Karpas-422 (cell line): ENCODE data around the gene CLCN6. TPM values are rescaled to one million over a fixed set of nuclear protein-coding genes. Genes with fewer than 3 reads are reported as not detected.

Experiments
- DNase-seq: peaks from one replicate; pipeline ENCODE4 v3.0.0-alpha.2; 2015
- H2AFZ ChIP-seq: fragments of 200-600 bp; sonication (generic); 2 replicates; pipeline ENCODE4 v1.6.1; 2014; ENCODE audit warnings: antibody characterized with exemption, low read length, mixed read lengths
- H3K27ac ChIP-seq: fragments of 200-600 bp; sonication (generic); 2 replicates; pipeline ENCODE4 v1.5.1; 2014; ENCODE audit warnings: mild to moderate bottlenecking, low read length, moderate library complexity
- H3K27me3 ChIP-seq: fragments of 200-600 bp; sonication (generic); 2 replicates; pipeline ENCODE4 v1.6.1; 2014; ENCODE audit warnings: low read length, mixed read lengths
- H3K36me3 ChIP-seq: fragments of 200-600 bp; sonication (generic); 2 replicates; pipeline ENCODE4 v1.6.1; 2014; ENCODE audit warnings: low read length, mixed read lengths; ENCODE audit not compliant: insufficient read depth
- H3K4me1 ChIP-seq: fragments of 200-600 bp; sonication (generic); 2 replicates; pipeline ENCODE4 v1.6.1; 2014; ENCODE audit warnings: mild to moderate bottlenecking, low read length, mixed read lengths
- H3K4me2 ChIP-seq: fragments of 200-600 bp; sonication (generic); 2 replicates; pipeline ENCODE4 v1.6.1; 2014; ENCODE audit warnings: low read length, low read depth, mild to moderate bottlenecking; ENCODE audit not compliant: poor library complexity, severe bottlenecking
- H3K4me3 ChIP-seq: fragments of 200-600 bp; sonication (generic); 2 replicates; pipeline ENCODE4 v1.5.1; 2014; ENCODE audit warnings: mild to moderate bottlenecking, antibody characterized with exemption, low read length, mixed read lengths
- H3K79me2 ChIP-seq: fragments of 200-600 bp; sonication (generic); 2 replicates; pipeline ENCODE4 v1.6.1; 2014; ENCODE audit warnings: mild to moderate bottlenecking, low read length, mixed read lengths
- H3K9ac ChIP-seq: fragments of 200-600 bp; sonication (generic); 2 replicates; pipeline ENCODE4 v1.6.0; 2014; ENCODE audit warnings: low read length
- H3K9me2 ChIP-seq: fragments of 200-600 bp; sonication (generic), shearing (Covaris generic); replicated peaks from 2 replicates; pipeline ENCODE4 v1.6.0; 2014; ENCODE audit warnings: mild to moderate bottlenecking, low read length, moderate library complexity; ENCODE audit not compliant: insufficient read depth
- H3K9me3 ChIP-seq: fragments of 300-700, 200-600 bp; sonication (generic); 2 replicates; pipeline ENCODE4 v1.6.1; 2014; ENCODE audit warnings: low read length, mixed read lengths
- H4K20me1 ChIP-seq: fragments of 200-600 bp; sonication (generic); 2 replicates; pipeline ENCODE4 v1.6.1; 2014; ENCODE audit warnings: mild to moderate bottlenecking, antibody characterized with exemption, low read length, low read depth; ENCODE audit not compliant: insufficient read depth
- total RNA-seq: library from RNA; depleted of rRNA; stranded (reverse); fragments of >200 nt; shearing (Covaris generic); gene quantifications from 2 replicates; pipeline ENCODE4 v1.2.3, GENCODE V29; 2014; ENCODE audit warnings: low replicate concordance

Gene CLCN6
- total RNA-seq, 1 experiment from 2014 or later = 22.0 TPM

DNA sequence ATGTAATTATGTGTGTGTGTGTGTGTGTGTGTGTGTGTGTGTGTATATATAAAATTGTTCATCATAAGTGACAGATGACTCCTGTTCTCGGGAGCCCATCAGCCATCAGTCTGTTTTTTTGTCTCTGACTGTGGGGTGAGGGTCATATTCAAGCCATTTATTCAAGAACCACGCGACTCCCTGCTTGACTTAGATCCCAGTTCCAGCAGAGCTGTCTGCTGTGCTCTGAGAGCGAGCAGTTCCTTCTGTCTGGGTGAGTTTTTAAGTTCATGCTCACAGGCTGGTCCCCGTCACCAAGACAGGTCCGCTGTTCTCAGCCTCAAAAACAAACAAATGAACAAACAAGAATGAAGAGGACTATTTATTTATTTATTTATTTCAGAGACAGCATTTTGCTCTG lies 71.1 kb downstream of the CLCN6 start:
- Histone ChIP-seq H3K9ac (no peak overlapping the region), H3K79me2 (no peaks in the 10 kb centered on the region), H3K36me3 (no peaks in the 10 kb centered on the region), H3K9me3 (no peaks in the 10 kb centered on the region), H3K9me2 (no peaks in the 10 kb centered on the region), H3K27ac (no peak overlapping the region), H2AFZ (no peak overlapping the region), H3K4me2 (no peak overlapping the region), H3K4me1 (peaks cover 8% of the 10 kb centered on the region), H3K4me3 (no peak overlapping the region), H4K20me1 (no peaks in the 10 kb centered on the region; the same call in 1 of the 2 replicates), H3K27me3 (no peaks in the 10 kb centered on the region)
- no peak for DNase-seq

DNA sequence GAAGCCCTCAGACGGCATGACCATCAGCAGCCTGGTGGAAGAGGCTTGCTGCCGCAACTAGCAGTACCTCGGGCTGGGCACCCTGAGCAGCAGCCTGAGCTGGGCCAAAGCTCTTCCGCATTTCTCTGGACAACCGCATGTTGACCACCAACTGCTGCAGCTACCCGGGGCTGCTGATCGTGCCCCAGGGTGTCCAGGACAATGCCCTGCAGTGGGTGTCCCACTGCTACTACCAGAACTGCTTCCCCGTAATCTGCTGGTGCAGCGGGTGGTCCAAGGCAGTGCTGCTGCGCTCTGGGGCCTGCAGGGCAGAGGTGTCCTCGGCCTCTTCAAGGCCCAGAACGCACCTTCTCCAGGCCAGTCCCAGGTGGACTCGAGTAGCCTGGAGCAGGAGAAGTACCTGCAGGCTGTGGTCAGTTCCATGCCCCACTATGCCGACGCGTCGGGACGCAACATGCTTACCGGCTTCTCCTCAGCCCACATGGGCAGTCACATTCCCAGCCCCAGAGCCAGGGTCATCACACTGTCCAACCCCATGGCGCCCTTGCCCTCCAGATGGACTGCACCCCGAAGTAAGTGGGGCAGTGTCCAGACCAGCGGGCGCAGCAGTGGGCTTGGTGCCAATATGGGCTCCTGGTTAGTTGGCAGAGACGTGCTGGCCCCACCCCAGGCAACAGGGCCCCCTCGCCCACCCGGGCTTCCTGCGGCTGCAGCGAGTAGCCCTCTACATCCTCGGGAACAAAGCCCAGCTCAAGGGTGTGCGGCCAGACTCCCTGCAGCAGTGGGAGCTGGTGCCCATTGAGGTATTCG lies 72.3 kb downstream of the CLCN6 start:
- Histone ChIP-seq H2AFZ (no peak overlapping the region), H3K9me3 (no peaks in the 10 kb centered on the region), H3K27ac (no peak overlapping the region), H3K36me3 (no peaks in the 10 kb centered on the region), H3K4me3 (no peak overlapping the region), H4K20me1 (no peaks in the 10 kb centered on the region; the same call in 1 of the 2 replicates), H3K9me2 (no peaks in the 10 kb centered on the region), H3K27me3 (no peaks in the 10 kb centered on the region), H3K79me2 (no peaks in the 10 kb centered on the region), H3K4me2 (no peak overlapping the region), H3K9ac (no peak overlapping the region), H3K4me1 (peaks cover 8% of the 10 kb centered on the region)
- no peak for DNase-seq

DNA sequence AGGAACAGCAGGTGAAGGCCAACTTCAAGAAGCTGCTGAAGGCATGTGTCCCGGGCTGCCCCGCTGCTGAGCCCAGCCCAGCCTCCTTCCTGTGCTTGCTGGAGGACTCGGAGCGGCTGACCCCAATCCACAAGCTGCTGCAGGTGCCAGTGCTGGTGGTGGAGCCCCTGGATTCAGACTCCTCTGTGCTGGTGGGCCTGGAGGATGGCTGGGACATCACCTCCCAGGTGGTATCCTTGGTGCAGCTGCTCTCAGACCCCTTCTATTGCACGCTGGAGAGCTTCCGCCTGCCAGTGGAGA lies 72.8 kb downstream of the CLCN6 start:
- no peak for DNase-seq
- Histone ChIP-seq H2AFZ (no peak overlapping the region), H3K27me3 (no peaks in the 10 kb centered on the region), H4K20me1 (no peaks in the 10 kb centered on the region; the same call in 1 of the 2 replicates), H3K9me3 (no peaks in the 10 kb centered on the region), H3K27ac (no peak overlapping the region), H3K4me2 (no peak overlapping the region), H3K4me1 (peaks cover 3% of the 10 kb centered on the region; the same call in 1 of the 2 replicates), H3K79me2 (no peaks in the 10 kb centered on the region), H3K4me3 (no peak overlapping the region), H3K9ac (no peak overlapping the region), H3K9me2 (no peaks in the 10 kb centered on the region), H3K36me3 (no peaks in the 10 kb centered on the region)

DNA sequence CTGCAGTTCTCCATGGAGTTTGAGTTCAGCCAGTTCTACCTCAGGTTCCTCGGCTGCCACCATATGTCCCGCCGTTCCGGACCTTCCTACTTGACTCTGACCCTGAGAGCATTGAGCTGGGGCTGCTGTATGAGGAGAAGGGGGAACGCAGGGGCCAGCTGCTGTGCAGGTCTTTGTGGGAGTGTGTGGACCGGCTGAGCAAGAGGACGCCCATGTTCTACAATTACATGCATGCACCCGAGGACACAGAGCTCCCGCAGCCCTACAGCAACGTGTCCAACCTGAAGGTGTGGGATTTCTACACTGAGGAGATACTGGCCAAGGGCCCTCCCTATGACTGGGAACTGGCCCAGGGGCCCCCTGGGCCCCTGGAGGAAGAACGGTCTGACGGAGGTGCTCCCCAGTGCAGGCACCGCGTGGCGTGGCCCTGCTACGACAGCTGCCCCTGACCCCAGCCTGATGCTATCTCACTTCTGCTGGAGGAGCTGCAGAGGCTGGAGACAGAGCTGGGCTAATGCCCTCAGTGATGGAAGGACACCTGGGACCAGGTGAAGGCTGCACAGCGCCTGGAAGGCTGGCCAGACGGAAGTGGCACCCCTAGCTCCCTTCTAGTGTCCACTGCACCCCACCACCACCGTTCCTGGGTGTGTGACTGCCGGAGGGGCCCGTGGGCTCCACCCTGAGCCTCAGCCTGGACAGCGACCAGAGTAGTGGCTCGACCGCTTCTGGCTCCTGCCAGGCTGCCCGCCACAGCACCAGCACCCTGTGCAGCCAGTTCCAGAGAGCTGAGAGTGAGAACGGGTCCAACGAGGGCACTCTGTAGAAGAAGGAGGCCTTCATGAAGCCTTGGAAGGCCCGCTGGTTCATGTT lies 73.6 kb downstream of the CLCN6 start:
- Histone ChIP-seq H3K4me2 (no peak overlapping the region), H3K27me3 (no peaks in the 10 kb centered on the region), H3K36me3 (no peaks in the 10 kb centered on the region), H3K9me3 (no peaks in the 10 kb centered on the region), H2AFZ (no peak overlapping the region), H4K20me1 (no peaks in the 10 kb centered on the region; the same call in 1 of the 2 replicates), H3K9ac (no peak overlapping the region), H3K4me1 (no peaks in the 10 kb centered on the region), H3K79me2 (no peaks in the 10 kb centered on the region), H3K4me3 (no peak overlapping the region), H3K27ac (no peak overlapping the region), H3K9me2 (no peaks in the 10 kb centered on the region)
- DNase-seq = no peak

DNA sequence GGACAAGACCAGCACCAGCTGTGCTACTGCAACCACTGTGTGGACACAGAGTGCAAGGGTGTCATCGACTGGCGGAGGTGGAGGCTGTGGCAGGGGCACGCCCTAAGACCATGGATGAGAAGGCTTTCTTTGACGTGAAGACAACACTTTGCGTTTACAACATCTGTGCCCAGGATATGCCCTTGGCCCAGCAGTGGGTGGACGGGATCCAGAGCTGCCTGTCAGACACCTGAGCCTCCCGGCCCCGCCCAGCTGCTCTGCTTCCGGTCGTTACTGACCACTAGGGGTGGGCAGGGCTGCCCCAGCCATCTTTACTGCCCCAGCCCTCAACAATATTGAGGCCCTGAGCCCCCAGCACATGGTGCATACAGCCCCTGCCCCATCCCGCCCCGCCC lies 74.2 kb downstream of the CLCN6 start:
- Histone ChIP-seq H2AFZ (no peak overlapping the region), H3K9me2 (no peaks in the 10 kb centered on the region), H3K4me3 (no peak overlapping the region), H3K9ac (no peak overlapping the region), H3K9me3 (no peaks in the 10 kb centered on the region), H3K36me3 (no peaks in the 10 kb centered on the region), H3K27ac (no peak overlapping the region), H3K79me2 (no peaks in the 10 kb centered on the region), H3K4me1 (no peaks in the 10 kb centered on the region), H3K4me2 (no peak overlapping the region), H4K20me1 (no peaks in the 10 kb centered on the region), H3K27me3 (no peaks in the 10 kb centered on the region)
- no peak for DNase-seq

DNA sequence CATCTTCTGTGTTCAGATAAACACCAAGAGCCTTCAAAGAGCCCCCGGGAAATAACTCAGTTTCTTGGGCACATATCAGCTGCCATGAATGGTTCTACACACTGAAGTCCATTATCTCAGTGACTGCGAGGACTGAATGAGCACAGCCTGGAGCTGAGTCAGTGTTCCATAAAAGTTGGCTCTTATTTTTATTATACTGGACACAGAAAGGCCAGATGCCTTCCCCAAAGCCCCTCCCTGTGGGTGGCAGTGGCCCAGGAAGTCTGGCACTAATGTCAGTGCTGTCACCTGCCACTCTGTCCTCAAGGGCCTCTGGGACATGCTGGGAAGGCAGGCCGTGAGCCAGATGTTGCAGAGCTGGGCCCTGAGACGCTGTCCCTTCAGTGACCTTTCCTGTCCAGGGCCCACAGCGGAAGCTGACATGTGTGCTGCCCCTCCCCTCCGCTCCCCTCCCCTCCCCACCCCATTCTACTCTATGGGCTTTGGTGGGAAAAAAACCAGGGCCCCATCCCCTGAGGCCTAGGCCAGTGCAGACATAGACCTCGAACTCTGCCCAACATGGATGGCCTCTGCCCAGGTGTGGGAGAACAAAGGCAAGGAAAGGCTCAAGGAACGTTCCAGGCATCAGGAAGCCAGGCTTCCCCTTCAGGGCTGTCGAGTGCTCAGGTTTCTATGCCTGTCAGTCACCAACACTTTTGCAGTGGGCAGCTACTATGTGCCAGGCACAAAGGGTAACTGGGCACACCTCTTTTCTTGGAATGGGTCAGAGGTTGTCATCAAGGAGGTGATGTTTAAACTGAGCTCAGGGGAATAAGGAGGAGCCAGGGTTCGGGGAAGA lies 75.1 kb downstream of the CLCN6 start:
- Histone ChIP-seq H3K9me2 (no peaks in the 10 kb centered on the region), H3K27ac (no peak overlapping the region), H3K4me2 (no peak overlapping the region), H3K9ac (no peak overlapping the region), H2AFZ (no peak overlapping the region), H3K4me3 (no peak overlapping the region), H3K36me3 (no peaks in the 10 kb centered on the region), H3K79me2 (no peaks in the 10 kb centered on the region), H3K9me3 (no peaks in the 10 kb centered on the region), H4K20me1 (no peaks in the 10 kb centered on the region), H3K27me3 (no peaks in the 10 kb centered on the region), H3K4me1 (no peaks in the 10 kb centered on the region)
- no peak for DNase-seq

DNA sequence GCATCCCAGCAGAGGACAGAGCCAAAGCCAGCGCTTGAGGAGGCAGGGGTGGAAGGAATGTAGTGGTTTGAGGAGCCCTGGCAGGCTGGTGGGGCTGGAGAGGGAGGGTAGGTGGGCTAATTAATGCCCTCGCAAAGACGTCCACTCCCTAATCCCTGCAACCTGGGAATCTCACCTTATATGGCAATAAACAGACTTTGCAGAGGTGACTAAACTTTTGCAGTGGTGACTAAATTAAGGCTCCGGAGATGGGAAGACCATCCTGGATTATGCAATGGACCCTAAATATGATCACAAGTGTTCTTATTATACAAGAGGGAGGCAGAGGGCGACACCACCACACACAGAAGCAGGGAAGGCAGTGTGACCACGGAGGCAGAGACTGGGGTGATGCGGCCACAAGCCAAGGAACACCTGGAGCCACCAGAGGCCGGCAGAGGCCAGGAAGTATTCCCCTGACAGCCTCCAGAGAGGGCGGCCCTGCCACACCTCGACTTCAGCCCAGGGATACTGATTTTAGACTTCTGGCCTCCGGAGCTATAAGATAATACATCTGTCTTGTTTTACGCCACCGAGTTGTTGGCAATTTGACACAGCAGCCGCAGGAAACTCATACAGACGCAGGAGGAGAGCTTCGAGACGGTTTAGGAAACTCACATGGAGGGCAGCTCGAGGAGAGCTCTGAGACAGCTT lies 75.9 kb downstream of the CLCN6 start:
- H4K20me1 ChIP-seq = no peaks in the 10 kb centered on the region
- H2AFZ ChIP-seq = no peak overlapping the region
- H3K27ac ChIP-seq = no peak overlapping the region
- H3K9ac ChIP-seq = no peak overlapping the region
- no peaks in the 10 kb centered on the region for H3K9me2 ChIP-seq
- no peaks in the 10 kb centered on the region for H3K9me3 ChIP-seq
- H3K4me1 ChIP-seq = no peaks in the 10 kb centered on the region
- H3K4me3 ChIP-seq = no peak overlapping the region
- no peaks in the 10 kb centered on the region for H3K27me3 ChIP-seq
- no peak overlapping the region for H3K4me2 ChIP-seq
- no peaks in the 10 kb centered on the region for H3K36me3 ChIP-seq
- DNase-seq = no peak
- H3K79me2 ChIP-seq = no peaks in the 10 kb centered on the region
